DMS 273 treated with DMSO at 0.1 percent for 48 hours (cell line): Measurements from ENCODE around the gene OR2T6.
"Not testable (repeated sequence)": the region's sequence is repeated elsewhere in the genome, so short reads cannot be mapped to it uniquely, and the experiment has no call there.

Source experiments
- DNase-seq: peaks from one replicate; lab custom pipeline; 2025; lab: John Stamatoyannopoulos, UW

OR2T6 gene

DNA sequence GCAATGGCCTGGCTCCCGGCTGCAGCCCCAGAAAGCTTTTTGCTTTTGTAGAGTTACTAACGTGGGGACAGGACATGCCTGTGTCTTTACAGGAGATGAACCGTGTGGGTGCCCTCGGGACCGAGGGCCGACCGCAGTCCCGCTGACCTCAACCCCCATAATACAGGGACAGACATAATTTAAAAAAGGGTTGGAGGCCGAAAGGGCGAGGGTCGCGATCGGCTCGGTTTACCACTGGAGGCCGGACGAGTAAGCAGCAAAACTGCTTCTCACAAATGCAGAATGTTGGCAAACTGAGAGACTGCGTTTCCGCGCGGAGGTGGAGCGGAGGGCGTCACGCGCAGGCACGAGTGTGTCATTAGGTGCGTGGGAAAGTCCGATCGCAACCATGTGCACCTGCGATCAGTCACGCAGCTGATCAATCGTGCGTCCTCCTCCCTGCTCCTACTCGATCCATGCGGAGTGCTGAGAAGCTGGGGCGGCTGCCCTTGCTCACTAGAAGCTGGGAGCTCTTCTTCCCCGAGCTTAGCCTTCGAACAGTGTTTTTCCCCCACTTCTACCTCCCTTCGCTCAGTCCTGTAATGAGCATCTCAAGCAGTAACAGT lies 58.4 kb downstream of the OR2T6 start:
- not testable (repeated sequence) for DNase-seq

DNA sequence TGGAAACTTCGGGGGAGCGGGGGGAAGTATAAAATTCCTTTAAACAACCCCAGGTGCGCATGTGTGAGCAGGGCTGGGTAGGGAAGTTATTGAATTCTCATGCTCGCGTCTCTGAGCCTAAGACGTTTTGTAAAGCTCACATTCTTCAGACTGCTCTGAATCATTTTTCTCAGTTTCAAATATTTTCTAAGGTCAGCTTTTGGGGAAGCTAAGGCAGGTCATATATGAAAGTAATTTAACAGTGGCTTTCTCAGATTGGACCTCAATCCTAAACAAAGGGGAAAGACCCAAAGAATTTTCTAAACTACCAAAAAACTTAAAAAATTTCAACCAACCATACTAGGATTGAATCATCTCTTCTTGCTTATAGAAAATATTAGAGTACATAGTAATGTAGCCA lies 59.4 kb downstream of the OR2T6 start:
- DNase-seq = not testable (repeated sequence)

DNA sequence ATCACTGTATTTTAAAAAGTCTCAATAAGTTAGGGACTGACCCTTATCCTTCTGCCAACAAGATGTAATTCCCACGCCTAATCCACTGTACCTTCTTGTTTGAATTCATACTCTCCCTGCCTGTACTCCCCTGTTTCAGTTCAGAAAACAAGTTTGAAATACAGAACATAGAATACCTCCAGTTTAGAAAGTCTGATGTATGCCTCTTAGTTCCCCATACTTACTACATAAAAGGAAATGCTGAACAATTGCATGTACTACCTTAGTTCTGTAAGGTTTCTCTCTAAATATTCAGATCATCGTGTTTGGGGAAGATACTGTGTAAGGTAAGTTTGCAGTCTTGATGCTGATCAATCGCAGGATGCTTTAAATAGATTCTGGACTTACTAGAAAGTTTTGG lies 60.8 kb downstream of the OR2T6 start:
- not testable (repeated sequence) for DNase-seq

DNA sequence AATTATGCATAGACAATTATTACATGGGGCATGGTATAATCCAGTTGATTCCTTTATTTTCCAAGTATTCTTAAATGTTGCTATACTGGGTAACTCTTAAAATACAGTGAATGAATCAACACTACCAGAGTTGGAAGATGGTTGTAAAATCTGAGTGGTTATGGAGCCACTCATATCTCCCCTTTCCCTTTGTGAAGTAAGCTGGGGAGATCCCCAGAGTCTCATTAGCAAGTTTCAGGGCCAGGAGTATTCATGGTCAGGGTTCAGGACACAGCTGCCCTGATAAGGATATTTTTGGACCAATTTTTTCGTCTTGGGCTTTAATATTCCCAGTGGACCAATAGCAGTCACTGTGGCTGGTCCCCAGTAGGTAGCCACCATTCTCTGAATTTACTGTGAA lies 63.1 kb downstream of the OR2T6 start:
- DNase-seq = not testable (repeated sequence)

DNA sequence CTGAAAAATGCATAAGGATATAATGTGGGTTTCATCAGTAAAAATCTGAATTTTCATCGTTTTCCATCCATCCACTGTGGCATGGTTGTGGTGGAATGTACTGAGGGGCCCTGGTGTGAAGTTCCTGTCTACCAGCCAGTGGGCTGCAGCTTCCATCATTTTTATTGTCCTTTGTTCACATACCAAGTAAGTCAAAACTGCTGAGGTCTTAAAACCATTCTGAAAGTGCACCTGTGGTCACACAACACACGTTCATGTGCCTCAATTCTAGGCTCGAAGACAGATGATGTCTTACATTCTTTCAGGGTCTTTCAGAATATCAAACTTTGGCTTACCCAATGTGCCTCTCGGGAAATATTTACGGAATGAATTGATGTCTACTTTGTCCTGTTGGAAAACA lies 63.7 kb downstream of the OR2T6 start:
- DNase-seq = not testable (repeated sequence)
